ENCODE data around the gene ARHGAP31.

Gene ARHGAP31

DNA sequence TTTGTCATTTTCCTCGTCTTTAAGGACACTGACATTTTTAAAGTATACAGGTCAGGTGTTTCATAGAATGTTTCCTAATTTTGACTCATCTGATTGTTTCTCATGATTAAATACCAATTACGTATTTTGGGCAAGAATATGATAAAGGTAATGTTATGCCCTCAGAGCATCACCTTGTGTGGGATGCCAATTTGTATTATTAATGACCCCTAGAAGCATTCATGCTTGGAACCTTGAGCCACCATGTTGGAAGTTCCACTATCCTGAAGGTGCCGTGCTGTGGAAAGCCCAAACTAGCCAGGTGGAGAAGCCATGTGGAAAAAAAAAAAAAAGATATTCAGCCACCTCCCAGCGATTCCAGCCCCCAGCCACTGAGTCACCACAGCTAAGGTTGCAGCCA, 34.4 kb upstream of the ARHGAP31 start:
- Histone ChIP-seq H3K36me3 (ENCODE audit: control insufficient read depth in 2 of 2, insufficient read depth in 1 of 2, low read length in 2 of 2) (no peaks in the 10 kb centered on the region), H3K27ac (ENCODE audit: extremely low read depth, low read depth, low read length) (no peak overlapping the region), H3K4me3 (ENCODE audit: low read depth, low read length) (no peak overlapping the region), H3K4me1 (ENCODE audit: control insufficient read depth, insufficient read depth, low read length) (no peaks in the 10 kb centered on the region), H3K9me3 (ENCODE audit: control insufficient read depth, insufficient read depth, low read depth, low read length) (no peaks in the 10 kb centered on the region)
- POLR2A ChIA-PET, result no interaction called here
- TF ChIP-seq ZNF292 (tag by site-specific recombination; IDR thresholded peaks at IDR 0.05; ENCODE audit: borderline replicate concordance, low read depth), result no peak
- TF ChIP-seq ZNF585B (tag by site-specific recombination; IDR thresholded peaks at IDR 0.05), result no peak
- TF ChIP-seq, protein P1, sequence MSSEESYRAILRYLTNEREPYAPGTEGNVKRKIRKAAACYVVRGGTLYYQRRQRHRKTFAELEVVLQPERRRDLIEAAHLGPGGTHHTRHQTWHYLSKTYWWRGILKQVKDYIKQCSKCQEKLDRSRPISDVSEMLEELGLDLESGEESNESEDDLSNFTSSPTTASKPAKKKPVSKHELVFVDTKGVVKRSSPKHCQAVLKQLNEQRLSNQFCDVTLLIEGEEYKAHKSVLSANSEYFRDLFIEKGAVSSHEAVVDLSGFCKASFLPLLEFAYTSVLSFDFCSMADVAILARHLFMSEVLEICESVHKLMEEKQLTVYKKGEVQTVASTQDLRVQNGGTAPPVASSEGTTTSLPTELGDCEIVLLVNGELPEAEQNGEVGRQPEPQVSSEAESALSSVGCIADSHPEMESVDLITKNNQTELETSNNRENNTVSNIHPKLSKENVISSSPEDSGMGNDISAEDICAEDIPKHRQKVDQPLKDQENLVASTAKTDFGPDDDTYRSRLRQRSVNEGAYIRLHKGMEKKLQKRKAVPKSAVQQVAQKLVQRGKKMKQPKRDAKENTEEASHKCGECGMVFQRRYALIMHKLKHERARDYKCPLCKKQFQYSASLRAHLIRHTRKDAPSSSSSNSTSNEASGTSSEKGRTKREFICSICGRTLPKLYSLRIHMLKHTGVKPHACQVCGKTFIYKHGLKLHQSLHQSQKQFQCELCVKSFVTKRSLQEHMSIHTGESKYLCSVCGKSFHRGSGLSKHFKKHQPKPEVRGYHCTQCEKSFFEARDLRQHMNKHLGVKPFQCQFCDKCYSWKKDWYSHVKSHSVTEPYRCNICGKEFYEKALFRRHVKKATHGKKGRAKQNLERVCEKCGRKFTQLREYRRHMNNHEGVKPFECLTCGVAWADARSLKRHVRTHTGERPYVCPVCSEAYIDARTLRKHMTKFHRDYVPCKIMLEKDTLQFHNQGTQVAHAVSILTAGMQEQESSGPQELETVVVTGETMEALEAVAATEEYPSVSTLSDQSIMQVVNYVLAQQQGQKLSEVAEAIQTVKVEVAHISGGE (tag by site-specific recombination; conservative IDR thresholded peaks at IDR 0.05; ENCODE audit: low read depth), result no peak
- TF ChIP-seq ZBTB8A (tag by site-specific recombination; IDR thresholded peaks at IDR 0.05), result no peak
- TF ChIP-seq ZNF416 (tag by site-specific recombination; IDR thresholded peaks at IDR 0.05), result no peak
- no peak for TF ChIP-seq ZNF366 (tag by site-specific recombination; conservative IDR thresholded peaks at IDR 0.05)
- TF ChIP-seq, protein P2, sequence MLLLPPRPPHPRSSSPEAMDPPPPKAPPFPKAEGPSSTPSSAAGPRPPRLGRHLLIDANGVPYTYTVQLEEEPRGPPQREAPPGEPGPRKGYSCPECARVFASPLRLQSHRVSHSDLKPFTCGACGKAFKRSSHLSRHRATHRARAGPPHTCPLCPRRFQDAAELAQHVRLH (tag by site-specific recombination; IDR thresholded peaks at IDR 0.05), result no peak
- TF ChIP-seq ZNF624 (tag by site-specific recombination; IDR thresholded peaks at IDR 0.05), result no peak
- no peak for TF ChIP-seq ZNF2 (tag by site-specific recombination; IDR thresholded peaks at IDR 0.05)
- TF ChIP-seq YY1 (tag by site-specific recombination; IDR thresholded peaks at IDR 0.05), result no peak
- no peak for TF ChIP-seq ZNF776 (tag by site-specific recombination; IDR thresholded peaks at IDR 0.05; ENCODE audit: borderline replicate concordance)
- no peak for TF ChIP-seq ZNF174 (tag by site-specific recombination; IDR thresholded peaks at IDR 0.05)
- no peak for TF ChIP-seq ZNF777 (tag by site-specific recombination; IDR thresholded peaks at IDR 0.05; ENCODE audit: borderline replicate concordance)
- TF ChIP-seq, protein P3, sequence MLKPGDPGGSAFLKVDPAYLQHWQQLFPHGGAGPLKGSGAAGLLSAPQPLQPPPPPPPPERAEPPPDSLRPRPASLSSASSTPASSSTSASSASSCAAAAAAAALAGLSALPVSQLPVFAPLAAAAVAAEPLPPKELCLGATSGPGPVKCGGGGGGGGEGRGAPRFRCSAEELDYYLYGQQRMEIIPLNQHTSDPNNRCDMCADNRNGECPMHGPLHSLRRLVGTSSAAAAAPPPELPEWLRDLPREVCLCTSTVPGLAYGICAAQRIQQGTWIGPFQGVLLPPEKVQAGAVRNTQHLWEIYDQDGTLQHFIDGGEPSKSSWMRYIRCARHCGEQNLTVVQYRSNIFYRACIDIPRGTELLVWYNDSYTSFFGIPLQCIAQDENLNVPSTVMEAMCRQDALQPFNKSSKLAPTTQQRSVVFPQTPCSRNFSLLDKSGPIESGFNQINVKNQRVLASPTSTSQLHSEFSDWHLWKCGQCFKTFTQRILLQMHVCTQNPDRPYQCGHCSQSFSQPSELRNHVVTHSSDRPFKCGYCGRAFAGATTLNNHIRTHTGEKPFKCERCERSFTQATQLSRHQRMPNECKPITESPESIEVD (tag by site-specific recombination; IDR thresholded peaks at IDR 0.05), result no peak
- no peak for TF ChIP-seq SP2 (tag by site-specific recombination; IDR thresholded peaks at IDR 0.05)
- TF ChIP-seq, protein P4, sequence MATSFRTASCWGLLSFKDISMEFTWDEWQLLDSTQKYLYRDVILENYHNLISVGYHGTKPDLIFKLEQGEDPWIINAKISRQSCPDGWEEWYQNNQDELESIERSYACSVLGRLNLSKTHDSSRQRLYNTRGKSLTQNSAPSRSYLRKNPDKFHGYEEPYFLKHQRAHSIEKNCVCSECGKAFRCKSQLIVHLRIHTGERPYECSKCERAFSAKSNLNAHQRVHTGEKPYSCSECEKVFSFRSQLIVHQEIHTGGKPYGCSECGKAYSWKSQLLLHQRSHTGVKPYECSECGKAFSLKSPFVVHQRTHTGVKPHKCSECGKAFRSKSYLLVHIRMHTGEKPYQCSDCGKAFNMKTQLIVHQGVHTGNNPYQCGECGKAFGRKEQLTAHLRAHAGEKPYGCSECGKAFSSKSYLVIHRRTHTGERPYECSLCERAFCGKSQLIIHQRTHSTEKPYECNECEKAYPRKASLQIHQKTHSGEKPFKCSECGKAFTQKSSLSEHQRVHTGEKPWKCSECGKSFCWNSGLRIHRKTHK (tag by site-specific recombination; IDR thresholded peaks at IDR 0.05), result no peak
- TF ChIP-seq ZSCAN23 (tag by site-specific recombination; IDR thresholded peaks at IDR 0.05), result no peak
- TF ChIP-seq ZNF223 (tag by site-specific recombination; IDR thresholded peaks at IDR 0.05), result no peak
- CTCF ChIA-PET, result no interaction called here

DNA sequence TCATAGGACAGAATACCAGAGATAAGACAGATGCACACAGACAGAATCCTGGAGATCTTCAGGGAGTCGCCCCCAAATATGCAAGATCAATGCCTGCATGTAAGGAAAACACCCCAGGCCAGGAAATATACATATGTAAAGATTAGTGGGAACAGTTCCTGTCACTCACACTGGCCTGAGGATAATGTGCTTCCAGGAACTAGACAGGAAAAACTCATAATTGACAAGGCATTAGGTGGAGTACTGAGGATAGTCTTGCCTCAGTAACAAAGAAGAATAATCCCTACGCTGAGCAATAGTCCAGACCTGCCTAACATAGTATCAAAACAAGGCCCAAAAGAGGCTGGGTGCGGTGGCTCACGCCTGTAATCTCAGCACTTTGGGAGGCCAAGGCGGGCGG, 33.1 kb upstream of the ARHGAP31 start:
- ChIA-PET POLR2A (no interaction called here), CTCF (no interaction called here)
- H3K9me3 ChIP-seq (ENCODE audit: control insufficient read depth, insufficient read depth, low read depth, low read length), result no peaks in the 10 kb centered on the region
- no peak overlapping the region for H3K4me3 ChIP-seq (ENCODE audit: low read depth, low read length)
- no peak overlapping the region for H3K27ac ChIP-seq (ENCODE audit: extremely low read depth, low read depth, low read length)
- no peaks in the 10 kb centered on the region for H3K36me3 ChIP-seq (ENCODE audit: control insufficient read depth in 2 of 2, insufficient read depth in 1 of 2, low read length in 2 of 2)
- no peaks in the 10 kb centered on the region for H3K4me1 ChIP-seq (ENCODE audit: control insufficient read depth, insufficient read depth, low read length)
- TF ChIP-seq, protein P5, sequence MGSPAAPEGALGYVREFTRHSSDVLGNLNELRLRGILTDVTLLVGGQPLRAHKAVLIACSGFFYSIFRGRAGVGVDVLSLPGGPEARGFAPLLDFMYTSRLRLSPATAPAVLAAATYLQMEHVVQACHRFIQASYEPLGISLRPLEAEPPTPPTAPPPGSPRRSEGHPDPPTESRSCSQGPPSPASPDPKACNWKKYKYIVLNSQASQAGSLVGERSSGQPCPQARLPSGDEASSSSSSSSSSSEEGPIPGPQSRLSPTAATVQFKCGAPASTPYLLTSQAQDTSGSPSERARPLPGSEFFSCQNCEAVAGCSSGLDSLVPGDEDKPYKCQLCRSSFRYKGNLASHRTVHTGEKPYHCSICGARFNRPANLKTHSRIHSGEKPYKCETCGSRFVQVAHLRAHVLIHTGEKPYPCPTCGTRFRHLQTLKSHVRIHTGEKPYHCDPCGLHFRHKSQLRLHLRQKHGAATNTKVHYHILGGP (tag by site-specific recombination; IDR thresholded peaks at IDR 0.05), result no peak
- TF ChIP-seq ZNF558 (tag by site-specific recombination; IDR thresholded peaks at IDR 0.05) (no peak), ZNF169 (tag by site-specific recombination; IDR thresholded peaks at IDR 0.05) (no peak), ZNF843 (tag by site-specific recombination; IDR thresholded peaks at IDR 0.05) (no peak), ZNF473 (tag by site-specific recombination; IDR thresholded peaks at IDR 0.05) (no peak), BCL11A (tag by site-specific recombination; IDR thresholded peaks at IDR 0.05; ENCODE audit: low read depth) (no peak)
- TF ChIP-seq, protein P6, sequence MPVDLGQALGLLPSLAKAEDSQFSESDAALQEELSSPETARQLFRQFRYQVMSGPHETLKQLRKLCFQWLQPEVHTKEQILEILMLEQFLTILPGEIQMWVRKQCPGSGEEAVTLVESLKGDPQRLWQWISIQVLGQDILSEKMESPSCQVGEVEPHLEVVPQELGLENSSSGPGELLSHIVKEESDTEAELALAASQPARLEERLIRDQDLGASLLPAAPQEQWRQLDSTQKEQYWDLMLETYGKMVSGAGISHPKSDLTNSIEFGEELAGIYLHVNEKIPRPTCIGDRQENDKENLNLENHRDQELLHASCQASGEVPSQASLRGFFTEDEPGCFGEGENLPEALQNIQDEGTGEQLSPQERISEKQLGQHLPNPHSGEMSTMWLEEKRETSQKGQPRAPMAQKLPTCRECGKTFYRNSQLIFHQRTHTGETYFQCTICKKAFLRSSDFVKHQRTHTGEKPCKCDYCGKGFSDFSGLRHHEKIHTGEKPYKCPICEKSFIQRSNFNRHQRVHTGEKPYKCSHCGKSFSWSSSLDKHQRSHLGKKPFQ (tag by site-specific recombination; IDR thresholded peaks at IDR 0.05), result no peak
- TF ChIP-seq, protein P7, sequence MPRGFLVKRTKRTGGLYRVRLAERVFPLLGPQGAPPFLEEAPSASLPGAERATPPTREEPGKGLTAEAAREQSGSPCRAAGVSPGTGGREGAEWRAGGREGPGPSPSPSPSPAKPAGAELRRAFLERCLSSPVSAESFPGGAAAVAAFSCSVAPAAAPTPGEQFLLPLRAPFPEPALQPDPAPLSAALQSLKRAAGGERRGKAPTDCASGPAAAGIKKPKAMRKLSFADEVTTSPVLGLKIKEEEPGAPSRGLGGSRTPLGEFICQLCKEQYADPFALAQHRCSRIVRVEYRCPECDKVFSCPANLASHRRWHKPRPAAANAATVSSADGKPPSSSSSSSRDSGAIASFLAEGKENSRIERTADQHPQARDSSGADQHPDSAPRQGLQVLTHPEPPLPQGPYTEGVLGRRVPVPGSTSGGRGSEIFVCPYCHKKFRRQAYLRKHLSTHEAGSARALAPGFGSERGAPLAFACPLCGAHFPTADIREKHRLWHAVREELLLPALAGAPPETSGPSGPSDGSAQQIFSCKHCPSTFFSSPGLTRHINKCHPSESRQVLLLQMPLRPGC (tag by site-specific recombination; IDR thresholded peaks at IDR 0.05), result no peak
